Upper lobe of left lung (tissue), 6 donors: ENCODE results near the gene MIB1. TPM values are rescaled to one million over a fixed set of nuclear protein-coding genes. Genes with fewer than 3 reads are reported as not detected.
A peak's percentile ranks its signal among the peaks of the same experiment; 100 is the strongest.

Experiments
- ATAC-seq, 2 donors: fragments of 200-7000 bp; cut with Tn5 transposase; one replicate each; pipeline ENCODE4 v1.9.1; 2022; ENCODE audit warnings: mild to moderate bottlenecking in 2 of 2, moderate library complexity in 2 of 2; ENCODE audit not compliant: low FRiP score in 2 of 2
- DNase-seq, 2 donors: peaks; one replicate each; pipeline ENCODE4 v3.0.0-alpha.2; 2019 to 2020
- H3K27ac ChIP-seq, 4 donors: fragments of 200-600 bp; sonication (generic); one replicate each; pipeline ENCODE4 v1.5.1; 2016 to 2019
- H3K27me3 ChIP-seq, 4 donors: fragments of 200-600 bp; sonication (generic); one replicate each; pipeline ENCODE4 v1.5.1; 2017 to 2019
- H3K36me3 ChIP-seq, 4 donors: fragments of 200-600 bp; sonication (generic); one replicate each; pipeline ENCODE4 v1.5.1; 2016 to 2019
- H3K4me1 ChIP-seq, 4 donors: fragments of 200-600 bp; sonication (generic); one replicate each; pipeline ENCODE4 v1.5.1; 2018 to 2019
- H3K4me3 ChIP-seq, 4 donors: fragments of 200-600 bp; sonication (generic); one replicate each; pipeline ENCODE4 v1.5.1; 2017 to 2019; ENCODE audit warnings: mild to moderate bottlenecking in 2 of 4, moderate library complexity in 1 of 4
- H3K9me3 ChIP-seq, 4 donors: fragments of 200-600 bp; sonication (generic); one replicate each; pipeline ENCODE4 v1.5.1; 2018 to 2019
- EP300 ChIP-seq, 4 donors: sonication (generic); formaldehyde crosslinking; IDR thresholded peaks; one replicate each; pipeline ENCODE4 v1.5.1; 2017; ENCODE audit warnings: antibody characterized with exemption in 4 of 4, control low read depth in 2 of 4
- POLR2A ChIP-seq, 4 donors: fragments of 450-650 bp; IDR thresholded peaks; one replicate each; pipeline ENCODE4 v1.5.1; 2016 to 2017; ENCODE audit warnings: antibody characterized with exemption in 4 of 4, mild to moderate bottlenecking in 2 of 4
- POLR2AphosphoS5 ChIP-seq, 2 donors: sonication (generic); formaldehyde crosslinking; IDR thresholded peaks; one replicate each; pipeline ENCODE4 v1.5.1; 2017; ENCODE audit warnings: antibody characterized with exemption in 2 of 2
- WGBS, 2 donors: methylation state at CpG; one replicate each; pipeline ENCODE4 v1.1.5; 2017 to 2018; 5-methylcytosine and 5-hydroxymethylcytosine counted together
- total RNA-seq, 6 donors: library from RNA; depleted of rRNA in 4 of 6; stranded (reverse); fragments of >200 nt in 4 of 6; gene quantifications; one replicate each; pipeline versions ENCODE4 v1.1.0 to v1.2.1, GENCODE V29; 2016 to 2021
- TF ChIP-seq, protein P1 (sequence below), 6 experiments: fragments of 450-650 bp in 4 of 6; fragments of 200-600 bp in 2 of 6; sonication (generic) in 2 of 6; IDR thresholded peaks; one replicate each; pipeline ENCODE4 v1.5.1; 2016 to 2019; ENCODE audit warnings: antibody characterized with exemption in 6 of 6
- donor health status: DM: no; HTN: no; CAD: no; lungs with moderate emphysema.
- donor health status: DM: no; HTN: yes; CAD: no; lungs with severe emphysema.

The MIB1 gene
- total RNA-seq, 6 donors from 2014 or later = 12.9 to 35.2 (median 23.4) TPM

DNA sequence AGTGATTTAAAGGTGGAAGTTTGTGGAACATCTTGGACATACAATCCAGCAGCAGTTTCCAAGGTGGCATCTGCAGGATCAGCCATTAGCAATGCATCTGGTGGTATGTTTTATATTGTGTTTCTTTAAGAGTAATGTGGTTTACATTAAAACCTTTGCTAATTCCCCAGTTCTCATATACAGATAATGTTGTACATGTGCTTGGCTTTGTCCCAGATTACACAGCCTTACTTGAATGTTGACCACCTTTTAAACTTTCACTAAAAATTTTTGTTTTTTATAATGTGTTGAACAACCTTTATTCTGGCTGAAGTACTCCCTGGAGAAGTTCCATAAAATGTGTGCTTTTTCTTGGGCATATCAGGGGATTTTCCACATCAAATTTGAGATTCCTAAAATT, 57.5 kb downstream of the MIB1 start:
- H3K27ac ChIP-seq = no peak overlapping the region
- H3K4me3 ChIP-seq = no peak overlapping the region
- TF ChIP-seq, protein P1, sequence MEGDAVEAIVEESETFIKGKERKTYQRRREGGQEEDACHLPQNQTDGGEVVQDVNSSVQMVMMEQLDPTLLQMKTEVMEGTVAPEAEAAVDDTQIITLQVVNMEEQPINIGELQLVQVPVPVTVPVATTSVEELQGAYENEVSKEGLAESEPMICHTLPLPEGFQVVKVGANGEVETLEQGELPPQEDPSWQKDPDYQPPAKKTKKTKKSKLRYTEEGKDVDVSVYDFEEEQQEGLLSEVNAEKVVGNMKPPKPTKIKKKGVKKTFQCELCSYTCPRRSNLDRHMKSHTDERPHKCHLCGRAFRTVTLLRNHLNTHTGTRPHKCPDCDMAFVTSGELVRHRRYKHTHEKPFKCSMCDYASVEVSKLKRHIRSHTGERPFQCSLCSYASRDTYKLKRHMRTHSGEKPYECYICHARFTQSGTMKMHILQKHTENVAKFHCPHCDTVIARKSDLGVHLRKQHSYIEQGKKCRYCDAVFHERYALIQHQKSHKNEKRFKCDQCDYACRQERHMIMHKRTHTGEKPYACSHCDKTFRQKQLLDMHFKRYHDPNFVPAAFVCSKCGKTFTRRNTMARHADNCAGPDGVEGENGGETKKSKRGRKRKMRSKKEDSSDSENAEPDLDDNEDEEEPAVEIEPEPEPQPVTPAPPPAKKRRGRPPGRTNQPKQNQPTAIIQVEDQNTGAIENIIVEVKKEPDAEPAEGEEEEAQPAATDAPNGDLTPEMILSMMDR (IDR thresholded peaks at IDR 0.05) = no peak
- TF ChIP-seq POLR2AphosphoS5 (IDR thresholded peaks at IDR 0.05) = no peak
- no peak for TF ChIP-seq EP300 (IDR thresholded peaks at IDR 0.05)
- no peak for TF ChIP-seq POLR2A (IDR thresholded peaks at IDR 0.05)
- ATAC-seq = no peak
- peaks cover 0 to 3% (median 0%) of the 10 kb centered on the region in 4 donors for H3K36me3 ChIP-seq
- no peak for DNase-seq
- peaks cover 0 to 9% (median 0%) of the 10 kb centered on the region in 4 donors for H3K4me1 ChIP-seq
- H3K9me3 ChIP-seq = no peaks in the 10 kb centered on the region
- no peaks in the 10 kb centered on the region for H3K27me3 ChIP-seq

DNA sequence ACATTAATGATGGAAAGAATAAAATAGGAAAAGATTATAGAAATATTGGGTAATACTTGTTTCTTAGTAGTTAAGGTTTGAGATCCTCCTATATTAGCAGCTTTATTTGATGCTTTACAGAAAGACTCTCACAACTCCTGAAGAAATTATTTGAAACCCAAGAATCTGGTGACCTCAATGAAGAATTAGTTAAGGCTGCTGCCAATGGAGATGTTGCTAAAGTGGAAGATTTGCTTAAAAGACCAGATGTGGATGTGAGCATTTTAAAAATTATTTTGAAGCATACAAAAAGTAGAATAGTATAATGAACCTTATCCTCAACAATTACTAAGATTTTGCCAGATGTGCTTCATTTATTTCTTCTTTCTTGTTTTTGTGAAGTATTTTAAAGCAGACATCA, 59.1 kb downstream of the MIB1 start:
- DNase-seq = no peak
- peaks cover 0 to 6% (median 0%) of the 10 kb centered on the region in 4 donors for H3K36me3 ChIP-seq
- H3K9me3 ChIP-seq = no peaks in the 10 kb centered on the region
- H3K27me3 ChIP-seq = no peaks in the 10 kb centered on the region
- H3K27ac ChIP-seq = no peak overlapping the region
- TF ChIP-seq EP300 (IDR thresholded peaks at IDR 0.05) (no peak), POLR2A (IDR thresholded peaks at IDR 0.05) (no peak), POLR2AphosphoS5 (IDR thresholded peaks at IDR 0.05) (no peak)
- TF ChIP-seq, protein P1 (IDR thresholded peaks at IDR 0.05) = no peak
- no peak overlapping the region for H3K4me3 ChIP-seq
- peaks cover 0 to 9% (median 0%) of the 10 kb centered on the region in 4 donors for H3K4me1 ChIP-seq
- no peak for ATAC-seq

DNA sequence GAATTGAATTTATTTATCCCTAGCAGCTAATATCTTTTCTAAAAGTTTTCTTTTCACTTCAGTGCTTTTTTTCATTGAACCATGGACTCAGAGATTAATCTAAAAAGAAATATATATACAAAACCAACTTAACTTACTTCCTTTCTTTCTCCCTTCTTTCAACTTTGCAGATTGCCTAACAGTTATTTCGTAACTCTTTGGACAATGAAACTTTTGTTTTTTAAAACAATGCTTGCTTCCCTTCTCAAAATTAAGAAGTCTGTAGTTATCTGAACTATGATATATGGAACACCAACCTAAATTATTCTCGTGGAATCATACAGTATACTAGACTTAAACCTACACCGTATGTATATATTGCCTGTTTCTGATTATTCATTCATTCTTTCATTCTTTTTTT, 62.9 kb downstream of the MIB1 start:
- Histone ChIP-seq H3K27ac (no peak overlapping the region), H3K9me3 (no peaks in the 10 kb centered on the region), H3K4me1 (peaks cover 0 to 6% (median 0%) of the 10 kb centered on the region in 4 donors), H3K4me3 (no peak overlapping the region), H3K27me3 (no peaks in the 10 kb centered on the region), H3K36me3 (peaks cover 0 to 21% (median 2%) of the 10 kb centered on the region in 4 donors)
- DNase-seq (no peak), ATAC-seq (no peak)
- 69 to 70% methylated on average over 3 of the region's 3 CpGs for WGBS, 2 donors
- TF ChIP-seq, protein P1 (IDR thresholded peaks at IDR 0.05) = no peak
- no peak for TF ChIP-seq POLR2A (IDR thresholded peaks at IDR 0.05)
- TF ChIP-seq POLR2AphosphoS5 (IDR thresholded peaks at IDR 0.05) = no peak

DNA sequence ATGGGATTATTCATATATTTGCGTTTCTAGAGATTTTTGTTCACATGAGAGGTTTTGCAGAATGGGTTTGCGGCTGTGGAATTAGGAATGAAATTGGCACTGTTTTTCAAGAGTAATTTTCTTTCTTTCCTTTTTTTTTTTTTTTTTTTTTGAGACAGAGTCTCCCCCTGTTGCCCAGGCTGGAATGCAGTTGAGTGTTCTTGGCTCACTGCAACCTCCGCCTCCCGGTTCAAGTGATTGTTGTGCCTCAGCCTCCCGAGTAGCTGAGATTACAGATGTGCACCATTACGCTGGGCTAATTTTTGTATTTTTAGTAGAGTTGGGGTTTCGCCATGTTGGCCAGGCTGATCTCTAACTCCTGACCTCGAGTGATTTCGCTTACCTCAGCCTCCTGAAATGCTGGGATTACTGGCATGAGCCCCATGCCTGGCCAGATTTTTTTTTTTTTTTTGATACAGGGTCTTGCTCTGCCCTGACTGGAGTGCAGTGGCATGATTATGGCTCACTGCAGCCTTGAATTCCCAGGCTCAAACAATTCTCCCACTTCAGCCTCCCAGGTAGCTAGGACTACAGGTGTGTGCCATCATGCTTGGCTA, 65.3 kb downstream of the MIB1 start:
- peak in 1 of 2 donors; percentile 30 for DNase-seq
- no peak overlapping the region for H3K4me3 ChIP-seq
- TF ChIP-seq POLR2AphosphoS5 (IDR thresholded peaks at IDR 0.05) (no peak), POLR2A (IDR thresholded peaks at IDR 0.05) (no peak), EP300 (IDR thresholded peaks at IDR 0.05) (no peak)
- TF ChIP-seq, protein P1 (IDR thresholded peaks at IDR 0.05) = no peak
- H3K27ac ChIP-seq = no peak overlapping the region
- H3K27me3 ChIP-seq = no peaks in the 10 kb centered on the region
- WGBS, 2 donors = 68 to 70% methylated on average over 9 of the region's 9 CpGs
- no peak for ATAC-seq
- H3K4me1 ChIP-seq = no peaks in the 10 kb centered on the region
- peaks cover 0 to 26% (median 6%) of the 10 kb centered on the region in 4 donors for H3K36me3 ChIP-seq
- peaks cover 0 to 3% (median 0%) of the 10 kb centered on the region in 4 donors for H3K9me3 ChIP-seq

DNA sequence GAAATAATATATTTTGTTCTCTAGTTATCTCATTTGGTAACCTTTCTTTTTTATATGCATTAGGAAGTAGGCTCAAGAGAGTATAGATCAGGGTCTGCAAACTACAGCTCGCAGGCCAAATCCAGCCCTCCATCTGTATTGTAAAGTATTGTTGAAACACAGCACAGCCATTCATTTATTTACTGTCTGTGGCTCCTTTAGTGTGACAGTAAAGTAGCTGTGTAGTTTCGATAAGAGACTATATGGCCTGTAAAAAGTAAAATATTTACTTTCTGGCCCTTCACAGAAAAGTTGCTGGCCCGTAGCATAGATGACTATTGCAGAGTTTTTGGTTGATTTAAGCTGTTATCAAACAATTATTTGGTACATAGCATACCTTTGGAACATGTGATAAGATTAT, 67.6 kb downstream of the MIB1 start:
- Histone ChIP-seq H3K36me3 (peaks cover 0 to 26% (median 6%) of the 10 kb centered on the region in 4 donors), H3K9me3 (peaks cover 0 to 3% (median 0%) of the 10 kb centered on the region in 4 donors), H3K4me1 (no peaks in the 10 kb centered on the region), H3K27ac (no peak overlapping the region), H3K27me3 (no peaks in the 10 kb centered on the region), H3K4me3 (no peak overlapping the region)
- 91 to 99% methylated on average over 3 of the region's 3 CpGs for WGBS, 2 donors
- DNase-seq = no peak
- no peak for TF ChIP-seq POLR2A (IDR thresholded peaks at IDR 0.05)
- no peak for ATAC-seq
